Measurements from ENCODE around the gene ARL14. TPM values are rescaled to one million over a fixed set of nuclear protein-coding genes. Genes with fewer than 3 reads are reported as not detected.

ARL14 gene
- total RNA-seq (2014; rRNA removed; shearing (Covaris generic)), result 1.7 and 4.5 TPM in 2 replicates

- DNase-seq (ENCODE audit: low read depth), result peak; percentile 89
Observed at GRCh38 chr3:160676547-160677303, at the start of gene ARL14. Gene ARL14, plus strand, starts transcription at chr3:160677160. Its CDS starts 187 bp downstream, at chr3:160677347.

- DNase-seq (ENCODE audit: low read depth), result no peak
Observed at GRCh38 chr3:160629491-160629890, 47.5 kb upstream of the ARL14 start.

GRCh38 chr3:160633361-160634083 is 43.4 kb upstream of the ARL14 start:
- no peak for DNase-seq (ENCODE audit: low read depth)

- no peak for DNase-seq (ENCODE audit: low read depth)
Observed at GRCh38 chr3:160635213-160635612, 41.7 kb upstream of the ARL14 start.

- no peak for DNase-seq (ENCODE audit: low read depth)
Observed at GRCh38 chr3:160637086-160637485, 39.9 kb upstream of the ARL14 start.

- no peak for DNase-seq (ENCODE audit: low read depth)
Observed at GRCh38 chr3:160638184-160638583, 38.8 kb upstream of the ARL14 start.

- peak; percentile 46 for DNase-seq (ENCODE audit: low read depth)
Observed at GRCh38 chr3:160641665-160642309, 35.2 kb upstream of the ARL14 start.

- DNase-seq (ENCODE audit: low read depth), result no peak
Observed at GRCh38 chr3:160643994-160644393, 33.0 kb upstream of the ARL14 start.

GRCh38 chr3:160644491-160644890 is 32.5 kb upstream of the ARL14 start:
- DNase-seq (ENCODE audit: low read depth), result no peak

GRCh38 chr3:160648701-160649100 is 28.3 kb upstream of the ARL14 start:
- DNase-seq (ENCODE audit: low read depth), result no peak

- DNase-seq (ENCODE audit: low read depth), result no peak
Observed at GRCh38 chr3:160649596-160649995, 27.4 kb upstream of the ARL14 start.

GRCh38 chr3:160653512-160653911 is 23.4 kb upstream of the ARL14 start:
- no peak for DNase-seq (ENCODE audit: low read depth)

- DNase-seq (ENCODE audit: low read depth), result no peak
Observed at GRCh38 chr3:160660902-160661301, 16.1 kb upstream of the ARL14 start.

GRCh38 chr3:160661660-160662059 is 15.3 kb upstream of the ARL14 start:
- peak; percentile 33 for DNase-seq (ENCODE audit: low read depth)

GRCh38 chr3:160665231-160665630 is 11.7 kb upstream of the ARL14 start:
- no peak for DNase-seq (ENCODE audit: low read depth)

GRCh38 chr3:160665784-160666526 is 11.0 kb upstream of the ARL14 start:
- peak; percentile 85 for DNase-seq (ENCODE audit: low read depth)

GRCh38 chr3:160667452-160667851 is 9.5 kb upstream of the ARL14 start:
- DNase-seq (ENCODE audit: low read depth), result peak; percentile 94

- DNase-seq (ENCODE audit: low read depth), result no peak
Observed at GRCh38 chr3:160668454-160668853, 8.5 kb upstream of the ARL14 start.

GRCh38 chr3:160671231-160671630 is 5.7 kb upstream of the ARL14 start:
- no peak for DNase-seq (ENCODE audit: low read depth)

- no peak for DNase-seq (ENCODE audit: low read depth)
Observed at GRCh38 chr3:160671995-160672394, 5.0 kb upstream of the ARL14 start.

- DNase-seq (ENCODE audit: low read depth), result no peak
Observed at GRCh38 chr3:160673188-160673587, 3.8 kb upstream of the ARL14 start.

- DNase-seq (ENCODE audit: low read depth), result peak; percentile 29
Observed at GRCh38 chr3:160675566-160676124, 1.3 kb upstream of the ARL14 start.

Measured in Daoy (cell line).